Stimulated activated CD8-positive, alpha-beta memory T cell treated with anti-CD3 and anti-CD28 coated beads, Interleukin-4, amount 100 ng/mL, for 1 hour (primary cell): ENCODE results near the gene PARD6A.

Experiments
- DNase-seq, 2 donors: peaks; one replicate each; pipeline ENCODE4 v3.0.0-alpha.2; 2020; ENCODE audit warnings: low read depth in 2 of 2, low spot score in 1 of 2

Gene PARD6A, protein sequence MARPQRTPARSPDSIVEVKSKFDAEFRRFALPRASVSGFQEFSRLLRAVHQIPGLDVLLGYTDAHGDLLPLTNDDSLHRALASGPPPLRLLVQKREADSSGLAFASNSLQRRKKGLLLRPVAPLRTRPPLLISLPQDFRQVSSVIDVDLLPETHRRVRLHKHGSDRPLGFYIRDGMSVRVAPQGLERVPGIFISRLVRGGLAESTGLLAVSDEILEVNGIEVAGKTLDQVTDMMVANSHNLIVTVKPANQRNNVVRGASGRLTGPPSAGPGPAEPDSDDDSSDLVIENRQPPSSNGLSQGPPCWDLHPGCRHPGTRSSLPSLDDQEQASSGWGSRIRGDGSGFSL

DNA sequence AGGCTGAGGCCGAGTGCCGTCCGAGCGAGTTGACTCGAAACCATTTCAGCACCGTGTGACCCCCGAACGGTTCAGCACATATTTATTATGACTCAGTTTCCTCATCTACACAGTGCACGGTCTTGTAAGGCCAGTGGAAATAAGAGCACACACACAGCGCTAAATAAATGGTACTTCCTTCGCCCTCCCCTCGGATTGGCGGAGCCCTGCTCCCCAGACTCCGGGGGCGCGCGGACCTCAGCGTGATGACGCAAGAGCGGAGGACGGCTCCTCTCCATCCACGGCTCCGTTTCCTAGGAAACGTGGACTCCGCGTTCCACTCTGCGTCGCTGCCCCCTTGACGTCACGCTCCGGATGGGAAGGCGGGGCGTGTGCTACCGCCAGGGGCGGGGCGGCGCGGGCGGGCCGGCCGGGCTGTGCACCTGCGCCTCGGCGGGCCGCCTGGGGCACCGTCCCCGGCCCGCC is at the start of gene PARD6A:
Gene PARD6A (plus strand): TSS at position 397 of the 465 bp plus-strand sequence. CDS start 79 bp downstream, outside the sequence.
- peak; percentile 75 to 86 for DNase-seq

DNA sequence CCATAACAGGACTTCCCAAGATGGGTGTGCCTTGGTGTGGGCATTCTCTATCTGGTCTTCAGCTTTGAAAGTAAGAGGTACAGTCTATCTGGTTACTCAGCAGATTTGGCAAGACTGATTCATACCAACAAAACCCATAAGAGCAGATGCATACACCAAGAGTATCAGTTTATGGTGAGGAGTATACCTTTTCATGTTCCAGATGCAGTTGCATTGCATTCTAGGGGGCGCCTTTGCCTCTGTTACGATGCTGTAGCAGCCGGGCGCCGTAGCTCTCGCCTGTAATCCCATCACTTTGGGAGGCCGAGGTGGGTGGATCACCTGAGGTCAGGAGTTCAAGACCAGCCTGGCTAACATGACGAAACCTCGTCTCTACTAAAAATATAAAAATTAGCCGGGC is 47.0 kb upstream of the PARD6A start:
- no peak for DNase-seq

DNA sequence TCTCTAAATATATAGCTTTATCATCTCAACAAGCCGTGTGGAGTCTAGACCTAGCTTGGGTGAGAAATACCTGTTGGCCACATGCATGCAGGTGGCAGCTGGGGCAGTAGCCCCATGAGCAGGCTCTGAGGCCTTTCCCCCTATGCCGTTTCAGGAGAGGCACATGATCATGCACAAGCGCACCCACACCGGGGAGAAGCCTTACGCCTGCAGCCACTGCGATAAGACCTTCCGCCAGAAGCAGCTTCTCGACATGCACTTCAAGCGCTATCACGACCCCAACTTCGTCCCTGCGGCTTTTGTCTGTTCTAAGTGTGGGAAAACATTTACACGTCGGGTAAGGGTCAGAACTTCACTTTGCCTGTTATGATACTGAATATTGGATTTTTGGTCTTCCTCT is 32.5 kb upstream of the PARD6A start:
- DNase-seq: no peak

DNA sequence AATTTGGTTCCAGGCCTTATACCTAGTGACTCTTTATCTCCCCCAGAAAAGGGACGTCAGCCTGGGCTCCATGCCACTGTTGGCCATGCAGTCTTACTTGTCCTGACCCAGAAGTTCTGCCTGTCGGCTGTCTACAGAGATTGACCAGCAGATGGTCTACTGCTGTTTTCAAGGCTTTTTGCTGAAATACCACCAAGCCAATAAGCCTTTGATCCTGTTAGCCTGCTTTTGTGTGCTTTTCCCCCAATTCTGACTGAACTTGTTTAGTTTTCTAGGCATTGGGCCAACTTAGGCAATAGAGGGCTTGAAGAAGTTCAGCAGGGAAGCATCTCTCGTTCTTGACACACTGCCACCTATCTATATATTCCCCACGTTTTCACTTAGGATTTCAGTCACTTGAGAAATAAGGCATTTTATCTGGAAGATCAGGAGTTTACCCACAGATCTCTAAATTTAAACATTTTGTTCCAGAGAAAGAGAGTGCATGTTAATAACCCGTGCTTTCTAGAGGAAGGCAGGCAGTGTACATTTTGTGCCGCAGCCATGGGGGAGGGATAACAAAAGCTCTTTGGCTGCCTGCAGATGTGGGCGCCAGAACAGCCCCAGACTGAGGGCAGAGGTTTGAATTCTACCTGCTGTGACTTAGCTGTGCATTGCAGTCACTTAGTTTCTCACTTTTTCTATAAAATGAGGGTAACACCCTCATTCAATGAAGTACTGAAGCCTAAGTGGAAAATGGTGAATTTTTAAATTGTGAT is 28.2 kb upstream of the PARD6A start:
- no peak for DNase-seq

DNA sequence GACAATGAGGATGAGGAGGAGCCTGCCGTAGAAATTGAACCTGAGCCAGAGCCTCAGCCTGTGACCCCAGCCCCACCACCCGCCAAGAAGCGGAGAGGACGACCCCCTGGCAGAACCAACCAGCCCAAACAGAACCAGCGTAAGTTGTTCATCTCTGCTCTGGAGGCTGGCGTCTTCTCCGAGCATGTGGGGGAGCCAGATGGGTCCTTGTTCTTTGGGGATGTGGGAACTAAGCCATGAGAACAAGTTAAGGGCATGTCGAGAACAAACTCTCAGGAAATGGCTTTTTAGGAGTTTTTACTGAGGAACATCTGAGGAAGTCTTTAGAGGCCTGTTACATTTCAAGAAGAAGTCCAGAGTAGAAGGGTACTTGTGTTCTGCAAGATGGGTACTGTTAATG is 24.0 kb upstream of the PARD6A start:
- no peak for DNase-seq

DNA sequence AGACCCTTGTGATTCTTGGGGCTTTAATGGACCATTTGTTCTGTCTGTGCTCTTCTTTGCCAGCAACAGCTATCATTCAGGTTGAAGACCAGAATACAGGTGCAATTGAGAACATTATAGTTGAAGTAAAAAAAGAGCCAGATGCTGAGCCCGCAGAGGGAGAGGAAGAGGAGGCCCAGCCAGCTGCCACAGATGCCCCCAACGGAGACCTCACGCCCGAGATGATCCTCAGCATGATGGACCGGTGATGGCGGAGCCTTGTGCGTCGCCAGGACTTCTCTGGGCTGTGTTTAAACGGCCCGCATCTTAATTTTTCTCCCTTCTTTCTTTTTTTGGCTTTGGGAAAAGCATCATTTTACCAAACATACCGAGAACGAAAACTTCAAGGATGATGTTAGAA is 23.1 kb upstream of the PARD6A start:
- DNase-seq: no peak

DNA sequence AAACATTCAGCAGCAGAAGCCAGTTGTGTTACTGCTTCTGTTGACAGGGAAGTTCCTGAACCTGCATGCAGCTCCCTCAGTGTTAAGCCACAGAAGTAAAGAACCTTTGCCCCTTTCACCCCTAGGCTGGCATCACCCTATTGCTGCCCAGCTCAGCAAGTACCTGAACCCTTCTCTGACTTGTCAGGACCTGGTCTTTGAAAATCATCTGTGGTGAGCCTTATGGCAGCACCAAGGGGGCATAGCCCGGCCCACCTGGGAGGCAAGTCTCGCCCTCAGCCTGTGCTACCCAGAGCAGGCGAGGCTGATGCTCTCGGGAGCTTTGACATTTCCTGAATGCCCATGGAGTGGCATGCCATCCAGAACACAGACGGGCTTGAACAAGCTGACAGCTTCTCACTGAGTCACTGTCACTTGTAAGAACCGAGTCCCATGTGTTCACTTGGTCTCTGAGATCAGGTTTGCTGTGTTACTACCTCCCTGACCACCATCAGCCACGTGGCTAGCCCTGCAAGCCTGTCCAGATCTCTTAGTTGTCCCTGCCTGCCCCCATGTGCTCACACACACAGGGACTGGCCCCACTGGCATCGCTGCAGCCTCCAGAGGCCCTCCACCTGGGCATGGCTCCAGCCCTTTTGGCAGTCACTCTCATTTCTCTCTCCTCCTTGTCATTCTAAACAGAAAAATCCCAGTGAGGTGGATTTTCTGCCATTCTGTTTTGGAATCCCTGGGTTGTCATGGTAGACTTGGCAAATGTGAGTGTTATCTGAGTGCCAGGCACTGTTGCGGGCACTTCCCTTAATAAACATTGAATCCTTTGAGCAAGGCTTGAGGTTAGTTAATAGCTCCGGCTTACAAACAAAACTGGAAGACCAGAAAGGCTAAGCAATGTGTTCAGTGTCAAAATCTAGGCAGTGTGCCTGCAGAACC is 18.7 kb upstream of the PARD6A start:
- no peak for DNase-seq

DNA sequence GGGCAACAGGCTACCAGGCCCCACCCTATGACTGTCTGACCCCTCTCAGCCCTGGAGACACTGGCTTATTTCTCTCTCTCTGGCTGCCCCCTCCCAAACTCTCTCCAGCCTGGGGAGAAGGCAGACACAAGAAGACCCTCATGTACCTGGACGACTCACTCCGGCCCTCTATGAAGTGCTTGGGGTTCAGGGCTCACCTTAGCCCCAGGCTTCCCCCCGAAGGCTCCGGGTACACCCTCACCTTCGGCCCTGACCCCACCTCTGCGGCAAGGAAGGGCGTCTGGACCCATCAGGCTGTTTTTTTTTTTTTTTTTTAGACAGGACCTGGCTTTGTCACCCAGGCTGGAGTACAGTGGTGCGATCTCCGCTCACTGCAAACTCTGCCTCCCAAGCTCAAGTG is 16.7 kb upstream of the PARD6A start:
- DNase-seq: no peak

DNA sequence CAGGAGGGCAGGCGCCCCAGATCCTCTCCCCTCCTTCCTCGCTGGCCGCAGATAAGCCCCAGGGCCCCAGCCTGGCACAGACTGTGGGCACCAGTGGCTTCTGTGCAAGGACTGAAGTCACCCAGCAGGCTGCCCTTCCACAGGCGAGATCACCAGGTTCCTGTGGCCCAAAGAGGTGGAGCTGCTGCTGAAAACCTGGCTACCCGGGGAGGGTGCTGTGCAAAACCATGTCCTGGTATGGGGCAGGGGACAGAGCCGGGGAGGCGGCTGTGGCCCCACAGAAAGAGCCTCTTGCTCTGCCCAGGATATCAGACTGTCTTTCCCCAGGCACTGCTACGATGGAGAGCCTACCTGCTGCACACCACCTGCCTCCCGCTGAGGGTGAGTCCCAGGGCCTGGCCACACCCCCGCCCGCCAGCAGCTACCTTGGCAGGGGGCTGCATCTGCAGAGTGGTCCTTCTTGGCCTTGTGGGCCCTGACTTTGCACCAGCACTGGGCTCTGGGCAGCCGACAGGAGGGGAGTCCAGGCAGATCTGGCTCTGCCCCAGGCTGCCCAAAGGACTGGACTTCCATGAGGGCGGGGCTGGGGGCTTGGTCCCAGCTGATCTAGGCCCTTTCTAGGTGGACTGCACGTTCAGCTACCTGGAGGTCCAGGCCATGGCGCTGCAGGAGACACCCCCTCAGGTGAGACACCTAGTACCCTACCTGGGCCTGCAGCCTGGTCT is 15.2 kb upstream of the PARD6A start:
- no peak for DNase-seq

DNA sequence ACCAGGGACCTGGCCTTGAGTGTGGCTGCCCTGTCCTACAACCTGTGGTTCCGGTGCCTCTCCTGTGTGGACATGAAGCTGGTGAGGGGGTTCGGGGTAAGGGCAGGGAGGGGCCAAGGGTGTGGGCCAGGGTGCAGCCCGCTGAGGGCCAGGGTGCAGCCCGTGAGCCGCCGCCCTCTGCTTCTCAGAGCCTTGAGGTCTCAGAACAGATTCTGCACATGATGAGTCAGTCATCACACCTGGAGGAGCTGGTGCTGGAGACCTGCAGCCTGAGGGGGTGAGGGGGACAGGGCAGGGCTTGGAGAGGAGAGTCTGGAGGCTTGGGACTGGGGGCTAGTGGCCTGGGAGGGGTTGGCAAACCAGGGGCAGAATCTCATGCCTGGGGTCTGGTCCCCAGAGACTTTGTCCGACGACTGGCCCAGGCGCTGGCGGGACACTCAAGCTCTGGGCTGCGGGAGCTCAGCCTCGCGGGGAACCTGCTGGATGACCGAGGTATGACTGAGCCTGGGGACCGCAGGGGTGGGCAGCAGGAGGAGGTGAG is 13.6 kb upstream of the PARD6A start:
- no peak for DNase-seq

DNA sequence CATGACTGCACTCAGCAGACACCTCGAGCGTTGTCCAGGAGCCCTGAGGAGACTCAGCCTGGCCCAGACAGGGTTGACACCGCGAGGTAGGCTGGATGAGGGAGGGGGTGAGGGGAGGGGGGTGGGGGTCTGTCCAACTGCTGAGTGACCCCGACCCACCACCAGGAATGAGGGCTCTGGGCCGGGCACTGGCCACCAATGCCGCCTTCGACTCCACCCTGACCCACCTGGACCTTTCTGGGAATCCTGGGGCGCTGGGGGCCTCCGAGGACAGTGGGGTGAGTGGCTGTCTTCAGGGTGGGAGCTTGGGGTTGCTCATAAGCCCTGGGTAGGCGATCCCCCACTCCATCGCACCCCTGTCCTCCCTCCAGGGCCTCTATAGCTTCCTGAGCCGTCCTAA is 13.1 kb upstream of the PARD6A start:
- no peak for DNase-seq

DNA sequence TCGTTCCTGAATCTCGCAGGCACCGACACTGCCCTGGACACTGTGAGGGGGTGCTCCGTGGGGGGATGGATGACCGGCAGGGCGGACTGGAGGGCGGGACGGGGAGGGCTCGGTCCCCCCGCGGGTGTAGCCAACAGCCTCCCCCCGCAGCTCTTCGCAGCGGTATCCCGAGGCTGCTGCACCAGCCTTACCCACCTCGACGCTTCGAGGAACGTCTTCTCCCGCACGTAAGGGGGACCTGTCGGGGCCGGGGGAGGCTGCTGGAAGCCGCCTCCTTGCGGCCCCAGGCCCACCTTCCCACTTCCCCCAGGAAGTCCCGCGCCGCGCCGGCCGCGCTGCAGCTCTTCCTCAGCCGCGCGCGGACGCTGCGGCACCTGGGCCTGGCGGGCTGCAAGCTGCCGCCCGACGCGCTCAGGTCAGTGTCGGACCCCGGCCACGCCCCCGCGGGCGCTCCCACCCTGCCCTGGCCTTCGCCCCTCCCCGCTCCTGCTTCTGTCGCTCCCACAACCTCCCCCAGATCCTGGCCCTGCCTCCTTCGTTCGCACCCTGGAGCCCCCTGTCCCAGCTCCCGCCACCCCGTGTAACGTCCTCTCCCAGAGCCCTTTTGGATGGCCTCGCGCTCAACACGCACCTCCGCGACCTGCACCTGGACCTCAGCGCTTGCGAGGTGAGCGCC is 12.5 kb upstream of the PARD6A start:
- no peak for DNase-seq

DNA sequence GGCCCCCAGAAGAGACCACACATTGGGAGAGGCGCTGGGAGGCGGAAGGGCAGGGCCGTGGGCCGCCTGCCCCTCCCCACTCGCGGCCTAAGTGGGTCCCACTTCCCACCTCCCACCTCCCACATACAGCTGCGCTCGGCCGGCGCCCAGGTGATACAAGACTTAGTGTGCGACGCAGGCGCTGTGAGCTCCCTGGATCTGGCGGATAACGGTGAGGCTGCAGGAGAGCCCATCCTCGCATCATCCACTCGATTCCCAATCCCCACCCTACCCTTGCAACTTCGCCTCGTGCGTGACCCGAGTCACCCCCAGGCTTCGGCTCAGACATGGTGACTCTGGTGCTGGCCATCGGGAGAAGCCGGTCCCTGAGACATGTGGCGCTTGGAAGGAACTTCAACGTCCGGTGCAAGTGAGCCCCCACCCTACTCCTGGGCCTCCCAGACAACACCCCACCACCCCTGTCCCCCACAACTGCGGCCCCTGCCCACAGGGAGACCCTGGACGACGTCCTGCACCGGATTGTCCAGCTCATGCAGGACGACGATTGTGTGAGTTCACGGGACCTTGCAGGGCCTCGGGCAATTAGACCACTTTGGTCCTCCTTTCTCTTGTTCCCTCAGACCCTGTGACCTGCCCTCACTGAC is 11.9 kb upstream of the PARD6A start:
- DNase-seq: no peak

DNA sequence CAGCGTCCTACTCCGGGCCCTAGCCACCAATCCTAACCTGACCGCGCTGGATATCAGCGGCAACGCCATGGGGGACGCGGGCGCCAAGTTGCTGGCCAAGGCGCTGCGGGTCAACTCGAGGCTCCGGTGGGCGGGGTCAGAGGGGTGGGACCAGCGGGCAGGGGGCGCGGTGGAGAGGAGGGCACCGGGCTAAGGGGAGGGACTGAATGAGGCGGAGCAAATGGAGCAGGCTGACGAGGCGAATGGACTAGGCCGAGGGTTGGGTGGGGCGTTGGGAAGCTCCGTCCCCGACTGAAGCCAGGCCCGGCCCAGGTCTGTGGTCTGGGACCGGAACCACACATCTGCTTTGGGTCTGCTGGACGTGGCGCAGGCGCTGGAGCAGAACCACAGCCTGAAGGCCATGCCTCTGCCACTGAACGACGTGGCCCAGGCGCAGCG is 11.2 kb upstream of the PARD6A start:
- no peak for DNase-seq

DNA sequence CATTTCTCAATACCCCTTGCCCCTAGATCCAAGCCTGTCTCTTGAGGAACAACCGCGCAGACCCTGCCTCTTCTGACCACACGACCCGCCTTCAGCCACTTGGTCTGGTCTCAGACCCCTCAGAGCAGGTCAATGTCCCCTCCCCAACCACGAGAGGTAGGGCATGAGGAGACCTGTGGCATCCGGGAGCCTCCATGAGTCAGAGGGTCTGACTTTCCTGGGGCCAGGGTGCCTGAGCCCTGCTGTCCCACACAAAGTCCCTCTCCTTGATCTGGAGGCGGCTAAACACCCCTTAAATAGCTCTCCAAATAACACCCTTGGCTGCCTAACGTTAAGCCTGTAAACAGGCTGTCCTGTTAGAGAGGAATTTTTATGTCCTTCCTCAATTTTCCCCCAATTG is 10.7 kb upstream of the PARD6A start:
- no peak for DNase-seq

DNA sequence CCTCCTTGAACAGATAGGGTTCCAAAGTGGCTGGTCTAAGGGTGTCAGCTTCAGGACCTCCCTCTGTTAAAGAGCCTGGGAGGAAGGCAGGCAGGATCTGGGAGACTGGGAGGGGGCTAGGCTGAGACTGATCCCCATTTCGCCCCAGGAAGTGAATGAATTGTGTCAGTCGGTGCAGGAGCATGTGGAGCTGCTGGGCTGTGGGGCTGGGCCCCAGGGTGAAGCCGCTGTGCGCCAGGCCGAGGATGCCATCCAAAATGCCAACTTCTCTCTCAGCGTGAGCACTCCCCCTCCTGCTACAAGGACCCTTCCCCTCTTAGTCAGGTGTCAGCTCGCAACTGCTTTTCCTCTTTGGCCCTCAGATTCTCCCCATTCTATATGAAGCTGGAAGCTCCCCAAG is 9.7 kb upstream of the PARD6A start:
- no peak for DNase-seq

DNA sequence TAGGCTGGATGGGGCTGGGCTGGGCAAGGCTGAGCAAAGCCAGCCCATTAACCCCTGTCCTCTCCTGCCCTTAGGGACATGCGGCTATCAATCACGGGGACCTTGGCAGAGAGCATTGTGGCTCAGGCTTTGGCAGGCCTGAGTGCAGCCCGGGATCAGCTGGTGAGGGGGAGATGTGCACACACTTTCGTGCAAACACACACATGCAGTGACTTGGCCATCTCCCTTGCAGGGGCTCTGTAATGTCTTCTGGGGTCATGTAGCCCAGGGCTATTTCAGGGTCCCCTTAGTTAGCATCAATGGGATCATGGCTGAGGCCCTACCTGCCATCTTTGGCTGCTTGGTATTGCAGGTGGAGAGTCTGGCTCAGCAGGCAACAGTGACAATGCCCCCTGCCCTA is 8.9 kb upstream of the PARD6A start:
- DNase-seq: no peak

DNA sequence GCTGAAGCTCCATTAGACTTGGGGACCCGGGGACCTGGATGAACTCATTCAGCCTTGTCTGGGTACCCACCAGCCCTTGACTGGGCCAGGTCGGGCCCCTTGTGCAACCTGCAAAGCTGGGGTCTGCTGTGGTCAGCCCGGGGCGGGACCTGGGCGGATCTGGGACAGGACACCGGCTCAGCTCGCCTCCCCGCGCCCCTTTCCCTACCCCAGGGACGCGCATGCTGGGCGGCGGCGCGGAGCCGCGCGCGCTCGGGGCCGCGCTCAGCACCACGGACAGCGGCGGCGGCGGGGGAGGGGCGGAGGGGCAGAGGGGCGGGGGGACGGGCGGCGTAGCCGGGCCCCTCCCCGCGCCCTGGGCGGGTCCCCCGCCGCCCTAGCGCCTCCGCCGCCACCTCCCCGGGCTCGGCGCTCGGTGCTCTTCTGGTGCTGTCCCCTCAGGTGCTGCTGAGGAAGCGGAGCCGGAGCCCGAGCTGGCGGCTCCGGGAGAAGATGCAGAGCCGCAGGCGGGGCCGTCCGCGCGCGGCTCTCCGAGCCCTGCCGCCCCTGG is 8.1 kb upstream of the PARD6A start:
- no peak for DNase-seq

DNA sequence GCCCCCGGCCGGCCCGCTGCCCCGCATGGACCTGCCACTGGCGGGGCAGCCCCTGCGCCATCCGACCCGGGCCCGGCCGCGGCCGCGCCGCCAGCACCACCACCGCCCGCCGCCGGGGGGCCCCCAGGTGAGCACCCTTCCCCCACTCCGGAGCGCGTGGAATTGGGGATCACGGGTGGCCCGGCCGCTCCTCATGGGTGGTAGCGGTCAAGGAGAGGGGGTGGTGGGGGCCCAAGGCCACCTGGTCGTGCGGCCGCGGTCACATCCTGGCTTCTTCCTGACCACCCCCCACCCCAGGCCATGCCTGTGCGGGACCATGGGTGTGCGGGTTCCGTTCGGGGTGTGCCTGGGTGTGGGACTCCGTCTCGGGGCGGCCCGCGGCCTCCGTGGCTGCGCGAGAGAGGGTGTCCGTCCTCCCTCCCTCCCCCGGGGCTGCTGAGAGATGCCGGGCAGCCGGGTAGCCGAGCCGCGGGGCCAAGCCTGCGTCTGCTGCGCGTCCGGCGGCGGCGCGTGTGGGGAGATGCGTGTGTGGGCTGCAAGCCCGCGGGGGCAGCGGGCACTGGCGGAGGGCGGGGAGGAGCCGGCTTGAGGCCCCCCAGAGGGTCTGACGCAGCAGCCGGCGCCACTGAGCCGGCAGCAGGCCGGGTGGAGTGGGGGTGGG is 7.5 kb upstream of the PARD6A start:
- DNase-seq: no peak
